HG02678 (cell line): ENCODE measurements around the gene ROR1.
A peak's percentile ranks its signal among the peaks of the same experiment; 100 is the strongest.

Experiments
- ATAC-seq: cut with Tn5 transposase; IDR thresholded peaks from one replicate; pipeline ENCODE4 v1.9.1; 2021; ENCODE audit warnings: mild to moderate bottlenecking, moderate library complexity; ENCODE audit not compliant: unreplicated experiment

Gene ROR1

DNA sequence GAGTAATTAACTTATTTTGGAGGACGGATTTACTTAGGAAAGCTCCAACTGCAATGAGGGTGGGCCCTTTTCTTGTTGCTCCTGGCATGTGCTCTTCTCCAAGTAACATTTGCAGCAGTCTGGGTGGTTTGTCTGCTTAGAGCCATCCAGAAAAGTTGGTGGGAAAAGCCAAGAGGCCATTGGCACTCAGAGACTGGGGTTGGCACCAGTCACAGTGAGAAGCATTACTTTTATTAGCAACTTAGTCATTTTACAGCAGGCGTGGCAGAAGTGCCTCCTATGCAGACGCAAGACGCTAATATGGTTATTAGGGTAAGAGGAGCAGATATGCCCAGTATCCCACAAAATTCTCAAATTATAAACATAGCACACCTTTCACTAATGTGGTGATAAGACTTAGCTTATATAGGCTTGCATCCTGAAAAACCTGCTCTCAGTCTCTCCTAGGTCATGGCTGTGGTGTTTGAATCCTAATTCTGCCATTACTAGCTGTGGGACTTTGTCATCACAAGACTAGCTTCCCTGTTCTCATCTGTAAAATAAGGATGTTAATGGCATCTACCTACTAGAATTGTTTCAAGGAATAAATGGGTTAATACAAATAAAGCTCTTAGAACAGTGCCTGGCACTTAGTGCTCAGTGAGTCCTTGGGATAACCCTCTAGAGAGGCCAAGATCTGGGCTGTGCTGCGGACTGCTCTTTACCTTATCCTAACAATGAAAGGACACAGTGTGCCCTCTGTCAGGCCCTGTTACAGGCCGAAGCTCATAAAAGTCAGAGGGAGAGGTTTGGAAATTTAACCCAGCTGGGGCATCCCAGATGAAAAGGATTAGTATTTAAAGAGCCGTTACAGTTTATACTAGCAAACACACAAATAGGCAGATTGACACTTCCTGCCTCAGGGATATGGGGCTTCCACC lies 154.6 kb downstream of the ROR1 start:
- no peak for ATAC-seq

DNA sequence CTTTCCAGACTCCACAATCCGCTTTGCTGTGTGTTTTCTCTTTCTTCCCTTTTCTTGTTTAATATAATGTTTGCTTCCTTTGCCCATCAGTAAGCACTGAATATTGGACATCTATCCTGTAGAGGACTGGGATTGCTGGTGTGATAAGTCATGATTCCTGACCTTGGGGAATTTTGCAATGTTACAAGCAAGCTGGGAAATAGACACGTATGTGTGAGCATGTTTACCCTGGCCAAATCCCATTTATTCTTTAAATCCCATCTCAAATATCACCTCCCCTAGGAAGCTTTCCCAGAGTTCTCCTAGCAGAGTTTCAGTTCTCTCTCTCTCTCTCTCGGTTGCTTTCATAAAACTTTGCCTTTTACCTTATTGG lies 155.3 kb downstream of the ROR1 start:
- no peak for ATAC-seq

DNA sequence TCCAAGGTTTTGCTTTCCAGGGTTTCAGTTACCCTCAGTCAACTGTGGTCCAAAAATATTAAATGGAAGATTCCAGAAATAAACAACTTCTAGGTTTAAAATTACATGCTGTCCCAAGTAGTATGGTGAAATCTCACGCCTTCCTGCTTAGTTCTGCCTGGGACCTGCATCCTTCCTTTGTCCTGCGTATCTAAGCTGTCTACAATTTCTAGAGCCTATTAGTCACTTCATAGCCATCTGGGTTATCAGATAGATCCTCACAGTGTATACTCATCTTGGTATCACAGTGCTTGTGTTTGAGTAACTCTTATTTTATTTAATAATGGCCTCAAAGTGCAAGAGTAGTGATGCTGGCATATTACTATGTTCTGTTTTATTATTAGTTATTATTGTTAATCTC lies 157.7 kb downstream of the ROR1 start:
- no peak for ATAC-seq

DNA sequence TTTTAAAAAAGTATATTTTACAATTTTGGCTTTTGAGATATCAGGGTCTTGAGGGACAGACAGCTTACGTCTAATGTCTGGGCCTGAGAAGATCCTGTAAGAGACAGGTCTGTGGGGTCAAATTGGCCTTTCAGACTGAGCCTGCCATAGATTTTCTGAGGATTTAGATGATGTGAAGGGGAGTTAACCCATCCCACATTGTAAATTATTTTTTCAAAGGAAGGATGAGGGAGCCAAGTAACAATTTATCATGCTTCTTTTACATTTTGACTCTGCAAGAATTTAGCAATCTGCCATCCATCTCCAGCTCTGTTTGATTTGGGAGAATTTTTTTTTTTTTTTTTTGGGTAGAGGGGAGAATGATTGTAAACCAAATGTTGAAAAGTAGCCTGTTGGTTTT lies 160.9 kb downstream of the ROR1 start:
- ATAC-seq, result no peak

DNA sequence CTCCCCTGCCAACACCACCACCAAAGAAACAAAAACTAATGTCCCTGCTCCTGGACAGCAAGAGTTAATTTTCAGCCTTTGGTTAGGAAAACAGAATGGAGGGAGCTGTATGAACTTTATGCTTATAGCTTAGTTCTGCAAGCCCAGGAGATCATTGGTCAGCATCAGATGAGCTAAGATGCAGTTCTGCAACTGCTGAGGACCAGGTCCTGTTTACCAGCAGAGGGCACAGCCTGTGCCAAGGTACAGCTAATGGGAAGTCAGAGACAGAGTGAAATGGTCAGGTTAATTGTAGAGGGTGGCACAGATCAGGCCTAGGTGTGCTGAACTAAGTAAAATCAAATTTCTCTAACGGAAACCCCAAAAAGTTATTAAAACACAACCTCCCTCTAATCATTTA lies 161.3 kb downstream of the ROR1 start:
- ATAC-seq, result peak; percentile 49

GRCh38 chr1:63935553-63935952 lies 161.7 kb downstream of the ROR1 start:
- peak; percentile 74 for ATAC-seq

- ATAC-seq, result no peak
Observed at GRCh38 chr1:63936276-63936675, 162.5 kb downstream of the ROR1 start.

GRCh38 chr1:63936801-63937200 lies 163.0 kb downstream of the ROR1 start:
- ATAC-seq, result no peak

DNA sequence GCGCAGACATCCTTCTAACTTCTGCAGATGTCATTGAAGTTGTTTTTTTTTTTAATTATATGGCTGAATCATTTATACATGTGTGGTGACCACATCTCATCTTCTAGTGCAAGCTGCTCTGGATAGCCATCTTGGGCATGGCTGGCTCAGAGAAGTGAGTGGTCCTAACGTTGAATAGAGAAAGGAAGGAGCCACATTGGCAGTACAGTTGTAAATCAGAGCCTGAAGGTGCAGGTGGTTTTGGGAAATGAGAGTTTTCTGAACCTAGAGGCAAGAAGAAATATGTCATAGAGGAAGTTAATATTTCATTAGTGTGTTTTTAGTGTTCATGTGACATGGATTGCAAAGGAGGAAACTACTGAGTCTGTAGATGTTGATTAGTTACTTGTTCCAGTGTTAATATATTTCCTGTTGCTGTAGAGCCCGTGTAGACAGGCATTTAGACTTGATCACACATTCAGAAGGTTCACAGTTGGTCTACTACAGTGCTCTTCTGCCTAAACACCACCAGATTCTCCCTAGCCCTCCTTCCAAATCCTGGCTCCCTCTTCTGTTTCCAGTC lies 163.7 kb downstream of the ROR1 start:
- ATAC-seq, result no peak

DNA sequence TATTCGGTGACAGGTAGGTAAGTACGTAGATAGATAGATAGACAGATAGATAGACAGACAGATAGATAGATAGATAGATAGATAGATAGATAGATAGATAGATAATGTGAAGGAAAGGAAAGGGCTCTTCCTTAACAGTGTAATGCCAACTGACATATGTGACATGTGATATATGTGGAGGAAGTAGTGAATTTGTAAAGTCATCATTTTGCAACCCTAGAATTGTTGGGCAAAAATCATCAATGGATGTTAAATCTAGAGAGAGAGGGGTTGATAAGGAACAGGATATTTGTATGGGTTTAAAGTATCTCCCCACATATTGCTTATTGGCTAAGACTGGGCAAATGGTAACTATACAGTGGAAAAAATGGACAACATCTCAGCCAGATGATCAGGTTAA lies 166.6 kb downstream of the ROR1 start:
- no peak for ATAC-seq

GRCh38 chr1:63943393-63943792 lies 169.6 kb downstream of the ROR1 start:
- ATAC-seq, result no peak

DNA sequence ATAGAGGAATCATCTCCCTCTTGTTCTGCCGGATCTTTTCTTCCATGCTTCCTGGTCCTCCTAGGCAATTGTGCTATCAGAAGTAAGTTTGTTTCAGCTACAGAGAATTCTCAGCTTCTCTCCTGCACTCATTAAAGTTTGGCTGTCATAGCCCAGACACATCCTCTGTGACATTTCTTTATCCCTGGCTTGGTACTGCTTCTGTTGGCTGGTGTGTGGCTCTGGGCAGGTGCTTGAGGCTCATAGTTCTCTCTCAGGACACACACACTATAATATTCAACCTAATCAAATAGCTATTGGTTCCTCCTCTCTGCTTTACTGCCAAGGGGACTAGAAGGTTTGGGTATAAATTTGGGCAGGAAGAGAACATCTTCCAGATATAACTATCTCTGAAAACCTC lies 172.1 kb downstream of the ROR1 start:
- no peak for ATAC-seq

DNA sequence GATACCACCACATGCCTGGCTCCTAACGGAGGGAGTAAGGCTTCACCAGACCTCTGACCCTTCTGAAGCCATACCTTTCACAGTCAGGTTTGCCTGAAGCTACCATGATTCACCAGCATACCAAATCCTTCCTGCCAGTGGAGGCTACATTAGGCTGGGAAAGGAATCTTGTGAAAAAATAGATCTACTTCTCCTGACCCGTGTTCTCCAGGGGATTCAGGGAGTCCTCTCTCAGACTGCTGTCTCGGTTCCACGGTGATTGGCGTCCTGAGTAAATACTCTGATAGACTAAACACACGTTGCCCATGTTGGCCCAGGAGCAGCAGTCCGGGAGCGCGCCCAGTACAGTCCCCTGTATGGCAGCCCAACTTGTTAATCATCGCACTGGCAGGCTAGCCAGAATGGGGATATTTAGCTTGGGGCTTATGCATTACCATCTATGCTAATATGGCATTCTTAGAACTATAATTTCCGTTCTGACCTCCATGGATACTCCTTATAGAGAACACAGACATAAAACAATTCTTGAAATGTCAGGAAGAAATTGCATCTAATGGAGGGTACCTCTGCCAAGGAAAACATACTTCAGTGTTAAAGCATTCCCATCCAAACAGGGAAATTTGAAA lies 173.2 kb downstream of the ROR1 start:
- ATAC-seq, result no peak

DNA sequence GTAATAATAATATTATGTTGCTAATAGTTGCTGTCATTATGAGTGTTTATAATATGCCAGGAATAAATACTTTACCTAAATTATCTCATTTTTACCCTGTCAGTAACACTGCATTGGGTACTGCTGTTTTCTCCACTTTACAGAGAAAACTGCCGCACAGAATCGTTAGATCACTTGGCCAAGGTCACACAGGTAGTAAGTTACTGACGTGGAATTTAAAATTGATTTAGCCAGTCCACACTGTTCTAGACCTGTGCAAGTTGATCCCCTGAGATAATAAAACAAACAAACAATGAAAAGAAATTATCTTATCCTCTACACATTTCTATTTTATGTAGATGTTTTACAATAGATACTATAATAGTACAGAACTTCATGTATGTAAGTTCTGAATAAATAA lies 174.1 kb downstream of the ROR1 start:
- ATAC-seq, result no peak

DNA sequence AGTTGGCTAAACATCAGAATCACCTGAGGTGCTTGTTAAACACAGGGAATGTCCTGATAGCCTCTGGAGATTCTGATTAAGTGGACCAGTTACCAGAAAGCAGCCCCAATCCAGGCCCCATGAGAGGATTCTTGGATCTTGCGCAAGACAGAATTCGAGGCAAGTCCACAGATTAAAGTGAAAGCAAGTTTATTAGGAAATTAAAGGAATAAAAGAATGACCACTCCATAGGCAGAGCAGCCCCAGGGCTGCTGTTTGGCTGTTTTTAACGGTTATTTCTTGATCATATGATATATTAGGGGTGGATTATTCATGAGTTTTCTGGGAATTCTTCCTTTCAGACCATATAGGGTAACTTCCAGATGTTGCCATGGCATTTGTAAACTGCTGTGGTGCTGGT lies 176.2 kb downstream of the ROR1 start:
- no peak for ATAC-seq

DNA sequence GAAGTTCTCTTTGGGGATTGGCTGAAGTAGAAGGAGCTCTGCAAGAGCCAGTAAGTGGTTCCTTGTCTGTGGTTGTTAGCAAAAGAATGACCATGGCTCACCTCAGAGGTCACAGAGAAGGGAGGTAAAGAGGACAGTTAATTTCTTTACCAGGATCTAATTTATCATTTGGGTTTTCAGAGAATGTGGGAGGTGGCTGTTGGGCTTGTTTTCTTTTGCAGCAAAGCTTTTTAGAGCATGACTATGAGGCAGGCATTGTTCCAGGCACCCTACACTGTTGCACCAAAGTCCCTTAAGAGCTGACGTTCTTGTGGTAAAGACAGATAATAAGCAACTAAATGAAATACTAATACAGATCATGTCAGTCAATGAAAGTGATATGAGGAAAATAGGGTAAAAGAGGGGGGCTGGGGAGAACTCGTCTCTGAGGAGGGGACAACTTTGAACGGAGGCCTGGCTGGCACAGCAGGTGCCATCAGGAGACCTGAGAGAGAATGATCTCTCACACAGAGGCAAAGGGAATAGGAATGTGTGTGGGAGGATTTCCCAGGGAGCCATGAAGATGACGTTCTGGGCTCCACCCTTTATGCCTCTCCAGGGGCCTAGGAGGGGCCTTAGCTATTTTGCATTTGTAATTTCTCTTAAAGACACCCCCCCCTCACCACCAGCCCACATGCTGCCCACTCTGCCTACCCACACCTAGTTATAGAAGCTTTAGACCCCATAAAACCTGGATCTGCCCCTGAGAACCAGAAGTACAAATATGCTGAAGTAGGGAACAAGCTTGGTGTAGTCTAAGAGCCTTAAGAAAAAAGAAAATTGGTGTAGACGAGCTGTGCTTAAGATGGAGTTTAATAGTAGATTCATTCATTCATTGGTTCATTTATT lies 177.5 kb downstream of the ROR1 start:
- ATAC-seq, result no peak

- ATAC-seq, result no peak
Observed at GRCh38 chr1:63954187-63954586, 180.4 kb downstream of the ROR1 start.

GRCh38 chr1:63955370-63956145 lies 181.7 kb downstream of the ROR1 start:
- no peak for ATAC-seq

- ATAC-seq, result no peak
Observed at GRCh38 chr1:63958556-63958955, 184.7 kb downstream of the ROR1 start.

DNA sequence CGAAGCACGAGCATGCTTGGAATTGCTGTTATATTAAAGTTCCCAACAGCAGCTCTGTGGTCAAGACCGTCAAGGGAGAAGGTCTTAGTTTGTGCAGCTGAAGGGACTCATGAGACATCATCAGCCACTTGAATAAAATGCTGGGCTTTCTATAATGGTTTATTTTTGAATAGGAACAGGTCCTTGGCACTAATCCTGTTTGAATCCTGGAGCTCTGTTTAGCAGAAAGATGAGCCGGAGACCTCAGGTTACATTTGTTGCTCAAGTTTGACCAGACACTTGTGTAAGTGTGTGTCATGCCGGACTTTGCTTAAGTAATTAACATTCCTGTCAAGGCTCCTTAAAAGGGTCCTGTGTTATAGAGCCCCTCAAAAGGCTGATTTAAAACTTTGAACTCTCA lies 186.5 kb downstream of the ROR1 start:
- no peak for ATAC-seq
